B cell (primary cell): ENCODE measurements around the gene ZNRD2.

Experiments used
- CTCF ChIP-seq: fragments of 200-600 bp; IDR thresholded peaks from one replicate; pipeline ENCODE4 v1.8.0; 2022; ENCODE audit warnings: antibody characterized with exemption, mild to moderate bottlenecking
- EZH2 ChIP-seq: IDR thresholded peaks from 2 replicates; pipeline ENCODE4 v1.6.1; 2012; ENCODE audit warnings: borderline replicate concordance, low read depth, mild to moderate bottlenecking, moderate library complexity, low read length; ENCODE audit not compliant: insufficient read depth, poor library complexity, severe bottlenecking

GRCh38 chr11:65615950-65616574 is 45.8 kb downstream of the ZNRD2 start:
- TF ChIP-seq CTCF (no peak), EZH2 (no peak)
